Natural killer cell (primary cell): ENCODE measurements around the gene UBE2N. TPM values are rescaled to one million over a fixed set of nuclear protein-coding genes. Genes with fewer than 3 reads are reported as not detected.

ENCODE experiments used
- ATAC-seq, 3 donors: fragments of 150-1000 bp in 2 of 3; fragments of 200-7000 bp in 1 of 3; cut with Tn5 transposase; 1 replicate in 1 of 3; 2 replicates in 2 of 3; pipeline ENCODE4 v1.10.0; 2021; ENCODE audit warnings: mild to moderate bottlenecking in 2 of 3, moderate library complexity in 2 of 3
- DNase-seq, 2 donors: peaks; one replicate each; pipeline versions ENCODE4 v3.0.0 to v3.0.0-alpha.2; 2013 to 2021; ENCODE audit warnings: mixed read lengths in 1 of 2
- H3K27ac ChIP-seq: one replicate; pipeline ENCODE4 v1.5.1; 2013; ENCODE audit warnings: mild to moderate bottlenecking, low read length
- H3K27me3 ChIP-seq: one replicate; pipeline ENCODE4 v1.6.1; 2013; ENCODE audit warnings: low read length; ENCODE audit not compliant: control insufficient read depth, insufficient read depth
- H3K36me3 ChIP-seq: one replicate; pipeline ENCODE4 v1.6.1; 2013; ENCODE audit warnings: low read length; ENCODE audit not compliant: control insufficient read depth, insufficient read depth
- H3K4me1 ChIP-seq: one replicate; pipeline ENCODE4 v1.6.1; 2013; ENCODE audit warnings: low read length; ENCODE audit not compliant: control insufficient read depth, insufficient read depth
- H3K4me3 ChIP-seq: one replicate; pipeline ENCODE4 v1.5.1; 2013; ENCODE audit warnings: low read length
- H3K9me3 ChIP-seq: one replicate; pipeline ENCODE4 v1.6.1; 2013; ENCODE audit warnings: low read length; ENCODE audit not compliant: control insufficient read depth, insufficient read depth
- H3K27ac Mint-ChIP-seq, 2 donors: one replicate each; pipeline ENCODE4 v1.8.0; 2022; ENCODE audit warnings: mild to moderate bottlenecking in 2 of 2, mixed read lengths in 2 of 2, moderate library complexity in 1 of 2
- H3K27me3 Mint-ChIP-seq, 2 donors: one replicate each; pipeline ENCODE4 v1.8.0; 2022; ENCODE audit warnings: low read depth in 2 of 2, mixed read lengths in 2 of 2
- H3K36me3 Mint-ChIP-seq: one replicate; pipeline ENCODE4 v1.8.0; 2022; ENCODE audit warnings: mixed read lengths
- H3K4me1 Mint-ChIP-seq, 2 donors: one replicate each; pipeline ENCODE4 v1.8.0; 2022; ENCODE audit warnings: mixed read lengths in 2 of 2
- H3K4me3 Mint-ChIP-seq: one replicate; pipeline ENCODE4 v1.8.0; 2022; ENCODE audit warnings: mild to moderate bottlenecking, moderate library complexity, mixed read lengths
- H3K9me3 Mint-ChIP-seq, 2 donors: one replicate each; pipeline ENCODE4 v1.8.0; 2022; ENCODE audit warnings: mixed read lengths in 2 of 2
- CTCF ChIP-seq: fragments of 200-600 bp; IDR thresholded peaks from one replicate; pipeline ENCODE4 v1.8.0; 2022; ENCODE audit warnings: antibody characterized with exemption
- WGBS: methylation state at CpG from one replicate; pipeline ENCODE4 v1.1.7; 2013; ENCODE audit warnings: missing lambda C conversion rate; ENCODE audit not compliant: insufficient coverage; 5-methylcytosine and 5-hydroxymethylcytosine counted together
- intact Hi-C: fragments of 100-400 bp; cut with micrococcal nuclease; formaldehyde crosslinking; loops from one replicate; pipeline ENCODE4 v1.14.2; 2022
- total RNA-seq, 4 donors: library from RNA; stranded (reverse); fragments of 120-200 nt in 1 of 4; gene quantifications; one replicate each; pipeline versions ENCODE4 v1.2.3 to v1.2.4, GENCODE V29; 2013 to 2022

Gene UBE2N
- total RNA-seq, 3 donors from 2014 or later (not counting 1 experiment from before 2014, with no cell fraction given) = 72.3 to 79.7 (median 72.9) TPM

- H3K4me3 Mint-ChIP-seq = no peak overlapping the region
- DNase-seq = no peak
- intact Hi-C loops = no loop called here
- peaks cover 6 to 12% of the 10 kb centered on the region in 2 donors for H3K4me1 Mint-ChIP-seq
- H3K9me3 ChIP-seq = no peaks in the 10 kb centered on the region
- peaks cover 8% of the 10 kb centered on the region for H3K4me1 ChIP-seq
- no peak overlapping the region for H3K4me3 ChIP-seq
- no peak for ATAC-seq
- WGBS = 95% methylated on average over 1 of the region's 2 CpGs
- no peaks in the 10 kb centered on the region for H3K9me3 Mint-ChIP-seq
- no peaks in the 10 kb centered on the region for H3K36me3 Mint-ChIP-seq
- H3K27ac Mint-ChIP-seq = no peak overlapping the region
- peaks cover 0 to 7% of the 10 kb centered on the region in 2 donors for H3K27me3 Mint-ChIP-seq
- no peak for TF ChIP-seq CTCF
- no peaks in the 10 kb centered on the region for H3K27me3 ChIP-seq
- H3K27ac ChIP-seq = no peak overlapping the region
- no peaks in the 10 kb centered on the region for H3K36me3 ChIP-seq
Measured at GRCh38 chr12:93373961-93374656, 67.6 kb downstream of the UBE2N start.

GRCh38 chr12:93370947-93371346 lies 70.8 kb downstream of the UBE2N start:
- peaks cover 0 to 7% of the 10 kb centered on the region in 2 donors for H3K27me3 Mint-ChIP-seq
- H3K4me3 Mint-ChIP-seq = no peak overlapping the region
- Histone ChIP-seq H3K9me3 (no peaks in the 10 kb centered on the region), H3K4me1 (no peaks in the 10 kb centered on the region), H3K27me3 (no peaks in the 10 kb centered on the region), H3K36me3 (no peaks in the 10 kb centered on the region), H3K27ac (no peak overlapping the region), H3K4me3 (no peak overlapping the region)
- no peaks in the 10 kb centered on the region for H3K36me3 Mint-ChIP-seq
- intact Hi-C loops = no loop called here
- H3K9me3 Mint-ChIP-seq = no peaks in the 10 kb centered on the region
- ATAC-seq (no peak), DNase-seq (no peak)
- no peaks in the 10 kb centered on the region for H3K4me1 Mint-ChIP-seq
- no peak for TF ChIP-seq CTCF
- WGBS = 98% methylated on average over 6 of the region's 6 CpGs
- no peak overlapping the region for H3K27ac Mint-ChIP-seq

GRCh38 chr12:93369505-93369904 lies 72.2 kb downstream of the UBE2N start:
- no peak for ATAC-seq
- intact Hi-C loops = no loop called here
- DNase-seq = no peak
- Histone ChIP-seq H3K36me3 (no peaks in the 10 kb centered on the region), H3K9me3 (no peaks in the 10 kb centered on the region), H3K27ac (no peak overlapping the region), H3K4me1 (peaks cover under 1% of the 10 kb centered on the region), H3K27me3 (no peaks in the 10 kb centered on the region), H3K4me3 (no peak overlapping the region)
- Mint-ChIP-seq H3K4me1 (peaks cover 0 to under 1% of the 10 kb centered on the region in 2 donors), H3K27ac (no peak overlapping the region), H3K9me3 (no peaks in the 10 kb centered on the region), H3K27me3 (peaks cover 0 to 7% of the 10 kb centered on the region in 2 donors), H3K36me3 (no peaks in the 10 kb centered on the region), H3K4me3 (no peak overlapping the region)
- no peak for TF ChIP-seq CTCF

- Histone ChIP-seq H3K4me1 (peaks cover 8% of the 10 kb centered on the region), H3K27me3 (no peaks in the 10 kb centered on the region), H3K4me3 (no peak overlapping the region), H3K27ac (no peak overlapping the region), H3K36me3 (no peaks in the 10 kb centered on the region), H3K9me3 (no peaks in the 10 kb centered on the region)
- TF ChIP-seq CTCF = no peak
- ATAC-seq (no peak), DNase-seq (no peak)
- no peaks in the 10 kb centered on the region for H3K36me3 Mint-ChIP-seq
- 94% methylated on average over 3 of the region's 3 CpGs for WGBS
- H3K4me3 Mint-ChIP-seq = no peak overlapping the region
- intact Hi-C loops = no loop called here
- no peaks in the 10 kb centered on the region for H3K9me3 Mint-ChIP-seq
- no peak overlapping the region for H3K27ac Mint-ChIP-seq
- H3K27me3 Mint-ChIP-seq = peaks cover 0 to 6% of the 10 kb centered on the region in 2 donors
- H3K4me1 Mint-ChIP-seq = peaks cover 4 to 8% of the 10 kb centered on the region in 2 donors
Measured at GRCh38 chr12:93368766-93369165, 73.0 kb downstream of the UBE2N start.
